Fibroblast of villous mesenchyme (primary cell): ENCODE results near the gene CTXND1. TPM values are rescaled to one million over a fixed set of nuclear protein-coding genes. Genes with fewer than 3 reads are reported as not detected.

ENCODE experiments used
- DNase-seq: peaks from one replicate; pipeline ENCODE4 v3.0.0-alpha.2; 2010; ENCODE audit warnings: low read depth
- H3K4me3 ChIP-seq: 2 replicates; pipeline ENCODE4 v1.5.1; 2011; ENCODE audit warnings: low read depth, mild to moderate bottlenecking, low read length
- total RNA-seq: library from RNA; depleted of rRNA; stranded (reverse); fragments of >200 nt; gene quantifications from 2 replicates; pipeline ENCODE4 v1.2.3, GENCODE V29; 2012
- TF ChIP-seq, protein P1 (sequence below): IDR thresholded peaks from 2 replicates; pipeline ENCODE4 v1.5.1; 2012; ENCODE audit warnings: low read depth, mild to moderate bottlenecking, low read length; ENCODE audit not compliant: insufficient read depth

The CTXND1 gene
- total RNA-seq, 1 donor, result not detected

DNA sequence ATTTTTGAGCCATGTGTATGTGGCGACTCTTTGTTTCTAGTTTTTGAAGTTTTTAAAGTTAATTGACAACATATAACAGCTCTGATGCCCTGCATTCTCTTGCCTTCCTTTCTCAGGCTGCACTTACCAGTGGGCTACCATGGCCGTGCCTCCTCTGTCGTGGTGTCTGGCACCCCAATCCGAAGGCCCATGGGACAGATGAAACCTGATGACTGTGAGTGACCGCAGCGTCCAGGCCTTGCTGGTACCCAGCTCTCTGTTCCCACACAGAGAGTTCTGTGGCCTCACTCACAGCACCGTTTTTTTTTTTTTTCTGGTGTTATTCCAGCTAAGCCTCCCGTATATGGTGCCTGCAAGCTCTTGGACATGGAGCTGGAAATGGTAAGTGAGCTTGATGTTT is 84.1 kb downstream of the CTXND1 start:
- no peak overlapping the region for H3K4me3 ChIP-seq
- DNase-seq, result no peak
- TF ChIP-seq, protein P1, sequence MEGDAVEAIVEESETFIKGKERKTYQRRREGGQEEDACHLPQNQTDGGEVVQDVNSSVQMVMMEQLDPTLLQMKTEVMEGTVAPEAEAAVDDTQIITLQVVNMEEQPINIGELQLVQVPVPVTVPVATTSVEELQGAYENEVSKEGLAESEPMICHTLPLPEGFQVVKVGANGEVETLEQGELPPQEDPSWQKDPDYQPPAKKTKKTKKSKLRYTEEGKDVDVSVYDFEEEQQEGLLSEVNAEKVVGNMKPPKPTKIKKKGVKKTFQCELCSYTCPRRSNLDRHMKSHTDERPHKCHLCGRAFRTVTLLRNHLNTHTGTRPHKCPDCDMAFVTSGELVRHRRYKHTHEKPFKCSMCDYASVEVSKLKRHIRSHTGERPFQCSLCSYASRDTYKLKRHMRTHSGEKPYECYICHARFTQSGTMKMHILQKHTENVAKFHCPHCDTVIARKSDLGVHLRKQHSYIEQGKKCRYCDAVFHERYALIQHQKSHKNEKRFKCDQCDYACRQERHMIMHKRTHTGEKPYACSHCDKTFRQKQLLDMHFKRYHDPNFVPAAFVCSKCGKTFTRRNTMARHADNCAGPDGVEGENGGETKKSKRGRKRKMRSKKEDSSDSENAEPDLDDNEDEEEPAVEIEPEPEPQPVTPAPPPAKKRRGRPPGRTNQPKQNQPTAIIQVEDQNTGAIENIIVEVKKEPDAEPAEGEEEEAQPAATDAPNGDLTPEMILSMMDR, result no peak

DNA sequence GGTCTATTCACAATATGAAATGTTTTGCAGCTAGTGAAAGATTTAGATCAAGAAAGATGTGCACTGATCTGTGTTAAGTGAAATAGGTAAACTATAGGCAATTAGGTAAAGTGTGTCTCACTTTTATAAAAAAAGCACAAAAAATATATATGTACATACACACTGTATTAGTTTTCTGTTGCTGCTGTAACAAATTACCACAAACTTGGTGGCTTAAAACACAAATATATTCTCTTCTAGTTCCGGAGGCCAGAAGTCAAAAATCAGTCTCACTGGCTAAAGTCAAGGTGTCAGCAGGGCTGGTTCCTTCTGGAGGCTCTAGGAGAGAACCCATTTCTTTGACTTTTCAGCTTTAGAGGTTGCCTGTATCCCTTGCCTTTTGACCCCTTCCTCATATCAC is 88.1 kb downstream of the CTXND1 start:
- no peak for DNase-seq
- H3K4me3 ChIP-seq, result no peak overlapping the region
- TF ChIP-seq, protein P1, result no peak

DNA sequence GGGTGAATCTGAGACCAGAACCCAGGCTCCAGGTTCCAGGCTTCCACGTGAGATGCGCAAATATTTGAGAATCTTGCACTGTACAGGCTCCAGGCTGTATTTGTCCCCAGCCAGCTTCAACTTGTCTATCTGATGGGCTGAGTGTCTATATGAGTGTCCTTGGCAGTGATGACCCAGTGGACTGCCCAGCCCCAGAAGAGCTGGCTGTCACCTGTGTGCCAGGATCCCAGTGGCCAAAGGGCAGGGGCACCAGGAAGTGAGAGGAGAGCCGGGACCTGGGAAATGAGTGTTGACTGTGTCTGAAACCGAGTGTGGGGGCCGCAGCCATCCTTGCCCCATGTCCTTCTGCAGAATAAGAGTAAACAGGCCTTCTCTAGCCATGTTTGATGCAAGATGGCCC is 88.8 kb downstream of the CTXND1 start:
- no peak for DNase-seq
- TF ChIP-seq, protein P1, result no peak
- no peak overlapping the region for H3K4me3 ChIP-seq

DNA sequence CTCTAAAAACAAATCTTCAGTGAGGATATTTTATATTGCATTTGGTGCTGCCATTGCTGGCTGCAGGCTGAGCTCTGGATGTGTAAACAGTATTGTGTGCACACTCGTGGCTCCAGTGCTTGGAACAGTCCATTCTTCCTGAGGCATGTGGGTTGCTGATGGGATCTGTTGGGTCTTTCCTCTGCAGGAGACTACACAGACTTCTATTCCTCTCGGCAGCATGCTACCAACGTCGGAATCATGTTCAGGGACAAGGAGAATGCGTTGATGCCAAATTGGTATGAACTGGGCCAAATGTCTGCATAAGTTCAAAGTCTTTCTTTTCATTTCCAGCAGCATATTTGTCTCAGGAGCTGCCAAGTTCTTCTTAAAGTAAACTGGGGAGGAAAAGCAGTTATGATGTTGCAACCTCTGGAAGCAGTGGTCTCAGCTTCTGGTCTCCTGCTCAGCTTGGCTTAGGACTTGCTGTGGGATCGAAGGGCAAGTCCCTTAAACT is 89.9 kb downstream of the CTXND1 start:
- TF ChIP-seq, protein P1, result no peak
- peak; percentile 70 for DNase-seq
- no peak overlapping the region for H3K4me3 ChIP-seq

DNA sequence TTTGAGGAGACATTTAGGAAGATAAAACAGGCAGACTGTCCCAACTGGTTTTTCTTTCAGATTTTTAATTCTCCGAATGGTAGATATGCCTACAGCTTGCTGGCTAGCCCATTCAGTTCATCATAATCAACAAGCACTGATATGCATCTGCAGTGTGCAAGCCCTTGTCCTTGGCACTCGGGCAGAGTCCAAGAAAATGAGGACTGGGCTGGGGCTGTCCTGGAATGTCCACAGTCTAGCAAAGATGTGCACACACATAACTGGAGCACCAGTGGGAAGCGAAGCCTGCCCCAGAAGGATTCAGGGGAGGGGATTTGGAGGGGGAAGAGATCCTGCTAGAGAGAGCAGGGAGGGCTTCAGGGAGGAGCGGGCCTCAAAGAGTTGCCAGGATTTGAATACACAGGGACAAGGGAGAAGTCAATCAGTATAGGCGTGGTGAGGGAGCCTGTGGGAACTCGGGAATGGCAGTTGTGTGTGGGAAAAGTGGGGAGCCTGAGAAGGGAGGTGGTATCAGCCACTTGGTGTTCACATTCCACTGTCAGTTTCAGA is 90.5 kb downstream of the CTXND1 start:
- no peak for DNase-seq
- no peak overlapping the region for H3K4me3 ChIP-seq
- TF ChIP-seq, protein P1, result no peak

DNA sequence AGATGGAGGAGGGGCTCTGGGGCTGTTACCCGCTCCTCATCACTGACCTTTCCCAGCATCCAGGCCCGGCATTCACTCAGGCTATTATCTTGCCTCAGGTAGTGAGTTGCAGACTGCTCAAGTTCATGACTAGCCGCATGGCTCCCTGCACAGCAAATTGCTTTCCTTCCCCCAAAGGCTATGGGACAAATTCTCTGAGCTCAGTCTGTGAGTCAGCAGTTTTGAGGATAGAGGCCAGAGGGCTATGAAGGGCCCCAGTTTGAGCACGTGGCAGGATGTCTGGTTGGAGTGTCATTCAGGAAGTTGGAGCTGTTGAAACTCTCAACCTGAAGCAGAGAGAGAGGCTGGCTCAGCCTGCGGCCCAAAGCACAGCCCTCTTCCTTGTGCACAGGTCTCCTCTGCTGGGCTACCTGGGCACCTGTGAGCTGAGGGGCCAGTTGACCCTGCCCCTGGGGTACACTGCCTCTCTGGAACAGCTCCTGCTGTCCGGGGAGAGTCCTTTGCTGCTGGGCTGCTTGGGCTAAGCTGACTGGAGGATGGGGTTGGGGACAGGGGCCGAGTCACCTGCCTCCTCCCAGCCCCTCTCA is 91.3 kb downstream of the CTXND1 start:
- peak; percentile 95 for DNase-seq
- TF ChIP-seq, protein P1, result no peak
- no peak overlapping the region for H3K4me3 ChIP-seq
